ENCODE data around the gene LMBRD2. TPM values are rescaled to one million over a fixed set of nuclear protein-coding genes. Genes with fewer than 3 reads are reported as not detected.

LMBRD2 gene
- total and polyA plus RNA-seq, 8 donors: 9.8 to 13.6 (median 12.6) TPM

DNA sequence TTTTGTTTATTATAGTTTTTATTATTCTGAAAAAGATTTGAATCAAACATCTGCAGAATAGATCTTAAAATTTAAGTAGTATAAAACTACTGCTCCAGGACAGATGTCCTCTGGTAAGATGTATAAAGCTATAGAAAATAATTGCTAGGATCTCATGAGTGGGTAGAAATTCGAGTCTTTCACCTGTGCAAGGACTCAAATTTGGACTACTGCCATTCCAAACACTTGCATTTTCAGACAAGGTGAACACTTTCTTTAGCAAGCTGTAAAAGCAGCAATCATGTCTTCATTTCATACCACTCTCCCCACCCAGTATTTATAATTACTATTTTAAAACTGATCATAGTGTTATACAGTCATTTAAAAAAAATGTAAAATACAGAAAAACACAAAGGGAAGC is 20.9 kb upstream of the LMBRD2 start:
- Histone ChIP-seq H3K27me3 (no peaks in the 10 kb centered on the region), H3K4me1 (no peaks in the 10 kb centered on the region), H3K9me3 (no peaks in the 10 kb centered on the region), H3K36me3 (peaks cover 0 to 85% of the 10 kb centered on the region in 2 donors), H3K27ac (no peak overlapping the region), H3K4me3 (no peak overlapping the region)
- no peak for TF ChIP-seq CTCF (IDR thresholded peaks at IDR 0.05)
- intact Hi-C loops (cut with DNase I): no loop called here
- DNase-seq (peak in 1 of 4 donors; percentile 29), ATAC-seq (peak; percentile 19)

- Histone ChIP-seq H3K36me3 (peaks cover 0 to 95% of the 10 kb centered on the region in 2 donors), H3K4me1 (no peaks in the 10 kb centered on the region), H3K27me3 (no peaks in the 10 kb centered on the region), H3K4me3 (no peak overlapping the region), H3K9me3 (no peaks in the 10 kb centered on the region), H3K27ac (no peak overlapping the region)
- no peak for DNase-seq
- ATAC-seq: no peak
- TF ChIP-seq CTCF (IDR thresholded peaks at IDR 0.05): no peak
- intact Hi-C loops (cut with DNase I): no loop called here
These were observed 19.2 kb upstream of the LMBRD2 start for GRCh38 chr5:36170832-36171424.

- no peaks in the 10 kb centered on the region for H3K4me1 ChIP-seq
- DNase-seq (no peak), ATAC-seq (no peak)
- intact Hi-C loops (cut with DNase I): no loop called here
- peaks cover 0 to 100% of the 10 kb centered on the region in 2 donors for H3K36me3 ChIP-seq
- TF ChIP-seq CTCF (IDR thresholded peaks at IDR 0.05): no peak
- no peak overlapping the region for H3K4me3 ChIP-seq
- no peaks in the 10 kb centered on the region for H3K9me3 ChIP-seq
- no peaks in the 10 kb centered on the region for H3K27me3 ChIP-seq
- no peak overlapping the region for H3K27ac ChIP-seq
These were observed 17.1 kb upstream of the LMBRD2 start for GRCh38 chr5:36168737-36169136.

- Histone ChIP-seq H3K36me3 (peaks cover 0 to 92% of the 10 kb centered on the region in 2 donors), H3K4me1 (peaks cover 0 to 2% of the 10 kb centered on the region in 2 donors), H3K4me3 (no peak overlapping the region), H3K9me3 (no peaks in the 10 kb centered on the region), H3K27ac (no peak overlapping the region), H3K27me3 (no peaks in the 10 kb centered on the region)
- intact Hi-C loops (cut with DNase I): no loop called here
- no peak for TF ChIP-seq CTCF (IDR thresholded peaks at IDR 0.05)
- ATAC-seq: no peak
- no peak for DNase-seq
These were observed 12.8 kb upstream of the LMBRD2 start for GRCh38 chr5:36164461-36164860.

- intact Hi-C loops (cut with DNase I): no loop called here
- Histone ChIP-seq H3K27ac (no peak overlapping the region), H3K4me1 (peaks cover 0 to 3% of the 10 kb centered on the region in 2 donors), H3K36me3 (peaks cover 0 to 85% of the 10 kb centered on the region in 2 donors), H3K9me3 (no peaks in the 10 kb centered on the region), H3K27me3 (no peaks in the 10 kb centered on the region), H3K4me3 (no peak overlapping the region)
- ATAC-seq: no peak
- DNase-seq: no peak
- no peak for TF ChIP-seq CTCF (IDR thresholded peaks at IDR 0.05)
These were observed 11.3 kb upstream of the LMBRD2 start for GRCh38 chr5:36162810-36163486.

Data from left lung (tissue), 10 donors.